ENCODE data around the gene VIPR2.
"Not testable (repeated sequence)": the region's sequence is repeated elsewhere in the genome, so short reads cannot be mapped to it uniquely, and the experiment has no call there.

The VIPR2 gene

DNA sequence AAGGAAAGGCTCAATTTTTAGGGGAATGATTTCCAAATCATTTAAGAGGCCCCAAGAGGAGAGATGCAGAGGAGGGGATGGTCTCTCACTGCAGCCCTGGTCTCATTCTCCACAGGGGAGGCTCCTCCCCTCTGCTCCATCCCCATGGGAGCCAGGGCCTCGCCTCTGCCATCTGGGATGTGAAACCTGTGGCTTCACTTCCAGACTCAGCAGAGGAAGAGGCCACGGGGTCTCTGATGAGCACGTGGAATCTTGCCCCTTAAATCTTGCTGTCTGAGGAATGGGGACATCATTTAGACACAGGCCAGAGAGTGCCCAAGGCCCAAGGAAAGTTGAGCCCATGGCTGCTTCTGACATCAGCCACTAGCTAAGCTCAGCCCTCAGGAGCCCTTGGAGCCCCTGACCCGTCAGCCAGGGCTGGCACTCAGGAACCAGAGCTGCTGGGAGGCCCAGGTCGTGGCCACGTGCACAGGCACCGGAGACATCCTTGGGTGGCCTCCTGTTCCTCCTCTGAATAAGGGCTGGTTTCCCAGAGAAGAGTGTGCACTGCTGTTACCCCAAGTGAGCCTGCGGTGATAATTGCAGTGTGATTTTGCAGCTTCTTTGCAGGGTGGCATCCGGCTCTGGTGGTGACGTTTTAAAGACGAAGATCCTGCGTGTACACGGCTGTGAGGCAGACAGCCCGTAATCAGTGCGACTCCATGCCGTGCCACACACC is 50.5 kb downstream of the VIPR2 start:
- no peak for DNase-seq (ENCODE audit: low read depth in 1 of 2, low spot score in 1 of 2)

DNA sequence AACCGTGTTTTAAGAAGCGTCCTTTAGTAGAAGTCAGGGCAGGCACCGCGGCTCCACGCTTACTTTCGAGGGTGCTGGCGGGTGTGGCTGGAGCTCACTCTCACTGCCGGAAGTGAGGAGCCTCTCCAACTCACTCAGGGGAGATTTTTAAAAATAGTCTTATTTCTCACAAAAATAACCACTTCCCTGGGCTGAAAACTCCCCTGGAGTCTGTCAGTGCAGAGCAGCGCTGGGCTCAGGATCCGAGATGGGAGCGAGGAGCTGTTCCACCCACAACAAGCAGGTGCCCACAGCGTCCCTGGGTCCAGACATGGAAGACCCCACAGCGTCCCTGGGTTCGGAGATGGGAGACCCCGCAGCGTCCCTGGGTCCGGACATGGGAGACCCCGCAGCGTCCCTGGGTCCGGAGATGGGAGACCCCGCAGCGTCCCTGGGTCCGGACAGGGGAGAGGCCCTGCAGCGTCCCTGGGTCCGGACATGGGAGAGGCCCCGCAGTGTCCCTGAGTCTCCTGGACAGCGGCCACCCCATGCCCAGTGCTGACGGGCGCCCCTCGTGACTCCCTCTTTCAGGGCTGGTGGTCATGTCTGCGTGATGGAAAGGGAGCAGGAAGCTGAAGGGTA is 51.2 kb downstream of the VIPR2 start:
- no peak for DNase-seq (ENCODE audit: low read depth in 1 of 2, low spot score in 1 of 2)

GRCh38 chr7:159092701-159093121 is 52.0 kb downstream of the VIPR2 start:
- DNase-seq (ENCODE audit: low read depth in 1 of 2, low spot score in 1 of 2), result no peak

DNA sequence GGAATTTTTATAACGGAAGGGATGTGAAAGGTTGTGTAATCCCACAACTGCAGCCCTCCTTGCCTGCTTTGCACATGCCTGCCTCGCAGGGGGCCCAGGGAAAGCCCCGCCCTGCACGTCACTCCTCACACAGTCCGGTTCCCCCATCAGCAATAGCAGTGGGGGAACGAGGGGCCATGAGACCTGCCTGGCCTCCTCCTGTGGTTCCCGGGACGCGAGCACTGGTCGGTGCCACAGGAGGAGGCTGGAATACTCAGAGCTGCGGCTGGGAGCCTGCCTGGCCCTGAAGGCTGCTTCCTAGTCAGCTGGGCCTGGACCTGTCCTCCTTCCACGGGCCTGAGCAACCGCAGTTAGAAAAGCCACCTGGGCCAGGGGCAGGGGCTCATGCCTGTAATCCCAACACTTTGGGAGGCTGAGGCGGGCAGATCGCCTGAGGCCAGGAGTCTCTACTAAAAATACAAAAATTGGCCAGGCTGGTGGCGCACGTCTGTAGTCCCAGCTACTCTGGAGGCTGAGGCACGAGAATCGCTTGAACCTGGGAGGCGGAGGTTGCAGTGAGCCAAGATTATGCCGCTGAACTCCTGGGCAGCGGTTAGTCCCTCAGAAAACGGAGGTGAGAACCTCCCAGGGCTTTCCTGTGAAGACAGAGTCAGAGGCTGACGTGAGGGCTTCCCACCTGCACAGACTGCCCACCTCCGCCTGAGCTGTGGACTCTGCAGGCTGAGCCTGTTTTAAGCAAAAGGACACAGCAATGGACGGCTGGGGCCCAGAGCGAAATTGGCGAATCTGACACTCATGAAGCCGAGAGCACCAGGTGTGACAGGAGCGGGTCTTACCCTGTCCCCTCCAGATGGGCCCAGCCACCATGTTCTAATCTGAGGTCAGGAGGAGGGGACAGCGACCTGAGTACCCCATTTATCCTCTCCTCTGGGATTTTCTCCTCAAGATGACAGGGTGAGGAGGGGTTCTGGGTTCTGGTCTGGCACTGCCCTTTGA is 52.9 kb downstream of the VIPR2 start:
- no peak for DNase-seq (ENCODE audit: low read depth in 1 of 2, low spot score in 1 of 2)

DNA sequence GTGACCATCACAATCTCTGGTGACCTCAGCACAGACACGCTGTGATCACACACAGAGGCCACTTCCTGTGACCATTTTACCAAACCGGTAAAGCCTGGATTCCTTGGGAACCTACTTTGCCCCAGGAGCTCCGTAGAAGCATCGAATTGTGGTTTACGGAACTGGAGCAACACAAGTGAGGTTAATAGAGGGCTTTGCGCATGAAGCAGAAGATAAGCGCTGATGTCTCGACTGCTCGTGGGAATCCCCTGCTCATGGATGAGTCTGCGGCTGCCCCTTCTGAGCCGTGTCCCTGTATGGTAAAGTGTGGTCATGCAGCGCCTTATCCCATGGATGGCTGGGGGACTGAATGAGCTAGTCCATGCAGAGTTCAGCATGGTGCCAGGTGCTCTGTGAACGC is 53.6 kb downstream of the VIPR2 start:
- no peak for DNase-seq (ENCODE audit: low read depth in 1 of 2, low spot score in 1 of 2)

- no peak for DNase-seq (ENCODE audit: low read depth in 1 of 2, low spot score in 1 of 2)
These were observed 56.4 kb downstream of the VIPR2 start for GRCh38 chr7:159088016-159088865.

GRCh38 chr7:159086301-159086925 is 58.3 kb downstream of the VIPR2 start:
- no peak for DNase-seq (ENCODE audit: low read depth in 1 of 2, low spot score in 1 of 2)

GRCh38 chr7:159084069-159084801 is 60.4 kb downstream of the VIPR2 start:
- no peak for DNase-seq (ENCODE audit: low read depth in 1 of 2, low spot score in 1 of 2)

DNA sequence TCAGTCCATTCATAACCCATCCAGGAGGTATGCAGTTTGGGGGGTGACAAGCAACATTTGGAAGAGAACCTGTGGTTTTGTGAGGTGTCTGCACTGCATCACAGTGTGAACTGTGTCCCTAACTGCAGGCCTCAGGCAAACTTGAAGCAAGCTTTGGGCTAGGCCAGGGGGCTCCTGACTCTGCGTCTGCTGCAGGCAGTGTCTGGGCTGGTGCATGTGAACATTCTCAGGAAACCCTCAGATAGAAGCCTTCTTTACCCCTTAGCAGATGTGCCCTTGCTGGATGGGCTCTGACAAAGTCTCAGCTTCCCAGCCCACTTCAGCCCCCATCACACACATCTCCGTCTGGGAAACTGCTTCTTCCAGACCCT is 61.0 kb downstream of the VIPR2 start:
- DNase-seq (ENCODE audit: low read depth in 1 of 2, low spot score in 1 of 2), result no peak

- no peak for DNase-seq (ENCODE audit: low read depth in 1 of 2, low spot score in 1 of 2)
These were observed 61.5 kb downstream of the VIPR2 start for GRCh38 chr7:159083001-159083697.

- not testable (repeated sequence) for DNase-seq (ENCODE audit: low read depth in 1 of 2, low spot score in 1 of 2)
These were observed 62.6 kb downstream of the VIPR2 start for GRCh38 chr7:159082075-159082474.

DNA sequence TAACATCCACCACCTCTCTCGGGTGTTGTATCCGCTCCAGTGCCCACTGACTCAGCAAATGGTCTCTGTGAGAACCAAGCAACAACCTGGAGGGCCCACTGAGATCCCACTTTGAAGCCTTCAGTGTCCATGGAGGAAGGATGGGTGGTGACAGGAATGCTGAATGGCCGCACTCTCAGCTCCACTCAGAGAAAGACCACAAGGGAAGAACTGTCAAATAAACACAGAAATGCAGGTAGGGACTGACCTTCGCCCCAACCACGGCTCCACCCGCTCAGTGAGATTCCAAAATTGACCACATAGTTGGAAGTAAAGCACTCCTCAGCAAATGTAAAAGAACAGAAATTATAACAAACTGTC is 65.8 kb downstream of the VIPR2 start:
- DNase-seq (ENCODE audit: low read depth in 1 of 2, low spot score in 1 of 2), result no peak

GRCh38 chr7:159078193-159078910 is 66.3 kb downstream of the VIPR2 start:
- DNase-seq (ENCODE audit: low read depth in 1 of 2, low spot score in 1 of 2), result no peak

DNA sequence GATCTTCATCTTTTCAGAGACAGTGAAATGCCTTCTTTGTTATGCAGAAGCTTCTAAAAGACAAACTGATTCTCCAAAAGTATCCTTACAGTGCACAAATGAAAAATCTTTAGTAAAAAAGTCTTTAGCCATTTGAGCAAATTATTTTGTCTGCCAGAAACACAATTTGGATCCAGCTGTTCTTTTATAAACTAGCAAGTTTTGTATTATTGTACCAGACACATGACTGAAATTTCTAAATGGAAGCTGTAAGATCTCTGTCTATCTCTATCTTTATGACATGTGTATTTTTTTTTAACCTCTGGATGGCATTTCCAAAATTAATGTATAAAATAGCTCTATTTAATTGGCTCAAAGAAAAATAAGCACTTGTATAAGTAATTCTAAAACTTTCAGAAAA is 68.3 kb downstream of the VIPR2 start:
- no peak for DNase-seq (ENCODE audit: low read depth in 1 of 2, low spot score in 1 of 2)

DNA sequence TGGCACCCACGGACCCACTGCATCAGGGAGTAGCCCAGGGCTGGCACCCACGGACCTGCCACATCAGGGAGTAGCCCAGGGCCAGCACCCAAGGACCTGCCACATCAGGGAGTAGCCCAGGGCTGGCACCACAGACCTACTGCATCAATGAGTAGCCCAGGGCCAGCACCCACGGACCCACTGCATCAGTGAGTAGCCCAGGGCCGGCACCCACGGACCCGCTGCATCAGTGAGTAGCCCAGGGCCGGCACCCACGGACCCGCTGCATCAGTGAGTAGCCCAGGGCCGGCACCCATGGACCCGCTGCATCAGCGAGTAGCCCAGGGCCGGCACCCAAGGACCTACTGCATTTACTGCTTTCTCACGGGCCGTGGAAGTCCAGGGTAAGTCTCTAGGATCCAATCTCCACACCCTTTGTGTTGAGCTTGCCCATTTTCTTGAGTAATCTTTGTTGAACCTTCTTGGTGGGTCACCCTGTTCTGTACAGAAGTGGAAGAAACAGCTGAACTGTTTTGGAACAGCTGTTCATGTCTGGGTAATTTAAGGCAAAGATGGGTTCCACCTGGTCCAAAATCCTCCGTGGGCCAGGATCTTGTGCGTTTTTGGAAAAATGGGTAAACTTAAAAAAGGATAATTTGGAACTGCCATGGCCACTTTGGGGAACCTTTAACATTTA is 69.0 kb downstream of the VIPR2 start:
- no peak for DNase-seq (ENCODE audit: low read depth in 1 of 2, low spot score in 1 of 2)

DNA sequence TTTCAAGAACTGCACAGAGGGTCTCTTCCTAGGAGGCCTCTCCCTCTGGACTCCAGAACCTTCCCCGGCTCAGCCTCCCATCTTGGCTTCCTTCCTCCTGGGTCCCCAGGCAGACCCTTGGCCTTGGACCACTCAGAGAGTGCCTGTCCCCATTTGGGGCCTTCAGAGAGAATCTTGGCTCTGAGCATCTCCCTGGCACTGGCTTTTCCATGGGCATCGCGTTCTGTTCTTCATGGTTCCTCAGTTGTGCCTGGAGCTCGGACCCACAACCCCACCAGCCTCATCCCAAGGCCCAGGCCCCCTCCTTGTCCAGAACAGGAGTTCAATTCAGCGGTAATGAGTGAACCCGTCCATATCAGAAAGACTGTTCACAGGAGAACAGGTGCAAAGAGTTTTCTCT is 73.4 kb downstream of the VIPR2 start:
- DNase-seq (ENCODE audit: low read depth in 1 of 2, low spot score in 1 of 2), result no peak

- DNase-seq (ENCODE audit: low read depth in 1 of 2, low spot score in 1 of 2), result no peak
These were observed 74.1 kb downstream of the VIPR2 start for GRCh38 chr7:159070431-159071148.

All from stimulated activated CD4-positive, alpha-beta T cell treated with anti-CD3 and anti-CD28 coated beads, Interleukin-15, amount 100 ng/mL, for 1 hour (primary cell).